Neuronal stem cell (in vitro differentiated cells): Measurements from ENCODE around the gene CCDC3.
"Not testable (repeated sequence)": the region's sequence is repeated elsewhere in the genome, so short reads cannot be mapped to it uniquely, and the experiment has no call there.

Source experiments
- DNase-seq: peaks from one replicate; pipeline ENCODE4 v3.0.0-alpha.2; 2013; ENCODE audit warnings: low spot score
- H2AFZ ChIP-seq: one replicate; pipeline ENCODE4 v1.6.1; 2013; ENCODE audit warnings: mild to moderate bottlenecking, low read length, inconsistent platforms
- H2AK5ac ChIP-seq: 2 replicates; pipeline ENCODE4 v1.6.1; 2013; ENCODE audit warnings: low read depth, mild to moderate bottlenecking, inconsistent platforms, low read length, moderate library complexity, mixed read lengths
- H2BK120ac ChIP-seq: 2 replicates; pipeline ENCODE4 v1.6.1; 2013; ENCODE audit warnings: low read depth, mild to moderate bottlenecking, inconsistent platforms, low read length, moderate library complexity, mixed read lengths
- H2BK12ac ChIP-seq: one replicate; pipeline ENCODE4 v1.6.1; 2013; ENCODE audit warnings: low read length, inconsistent platforms
- H2BK15ac ChIP-seq: 2 replicates; pipeline ENCODE4 v1.6.1; 2013; ENCODE audit warnings: mild to moderate bottlenecking, low read length, inconsistent platforms, mixed read lengths
- H2BK5ac ChIP-seq: one replicate; pipeline ENCODE4 v1.6.1; 2013; ENCODE audit warnings: inconsistent platforms, mild to moderate bottlenecking, low read length, moderate library complexity
- H3K14ac ChIP-seq: one replicate; pipeline ENCODE4 v1.6.1; 2013; ENCODE audit warnings: low read length, inconsistent platforms
- H3K18ac ChIP-seq: 2 replicates; pipeline ENCODE4 v1.6.1; 2013; ENCODE audit warnings: low read length, inconsistent platforms
- H3K23ac ChIP-seq: 2 replicates; pipeline ENCODE4 v1.6.1; 2013; ENCODE audit warnings: low read depth, mild to moderate bottlenecking, mixed read lengths, low read length, inconsistent platforms; ENCODE audit not compliant: poor library complexity
- H3K27ac ChIP-seq: replicated peaks from 3 replicates; pipeline ENCODE4 v1.5.1; 2013; ENCODE audit warnings: low read length, inconsistent platforms
- H3K27me3 ChIP-seq, 3 experiments: 2 replicates each; pipeline ENCODE4 v1.6.1; 2013; ENCODE audit warnings: low read length in 3 of 3, mild to moderate bottlenecking in 2 of 3, inconsistent platforms in 1 of 3, low read depth in 1 of 3, mixed read lengths in 1 of 3, moderate library complexity in 1 of 3; ENCODE audit not compliant: control insufficient read depth in 3 of 3, insufficient read depth in 3 of 3
- H3K36me3 ChIP-seq, 2 donors: replicated peaks in 1 of 2; 2 replicates each; pipeline ENCODE4 v1.6.1; 2013; ENCODE audit warnings: low read length in 2 of 2; ENCODE audit not compliant: control insufficient read depth in 2 of 2, insufficient read depth in 2 of 2
- H3K4ac ChIP-seq: 2 replicates; pipeline ENCODE4 v1.6.1; 2013; ENCODE audit warnings: inconsistent platforms, mild to moderate bottlenecking, low read length, moderate library complexity
- H3K4me1 ChIP-seq, 2 donors: 1 replicate in 1 of 2; 2 replicates in 1 of 2; pipeline ENCODE4 v1.6.1; 2013; ENCODE audit warnings: low read length in 2 of 2, low read depth in 1 of 2; ENCODE audit not compliant: control insufficient read depth in 2 of 2, insufficient read depth in 1 of 2
- H3K4me2 ChIP-seq: one replicate; pipeline ENCODE4 v1.6.1; 2013; ENCODE audit warnings: mild to moderate bottlenecking, low read length, inconsistent platforms; ENCODE audit not compliant: insufficient read depth, poor library complexity, severe bottlenecking
- H3K4me3 ChIP-seq, 2 donors: 2 replicates each; pipeline ENCODE4 v1.5.1; 2013; ENCODE audit warnings: low read length in 2 of 2, mild to moderate bottlenecking in 2 of 2, inconsistent platforms in 1 of 2, moderate library complexity in 1 of 2
- H3K79me1 ChIP-seq: one replicate; pipeline ENCODE4 v1.6.1; 2013; ENCODE audit warnings: low read depth, mild to moderate bottlenecking, inconsistent platforms, low read length, moderate library complexity
- H3K9ac ChIP-seq: one replicate; pipeline ENCODE4 v1.6.1; 2013; ENCODE audit warnings: mild to moderate bottlenecking, low read depth, low read length, inconsistent platforms; ENCODE audit not compliant: poor library complexity
- H3K9me3 ChIP-seq, 2 donors: replicated peaks in 1 of 2; 2 replicates each; pipeline versions ENCODE3 to v1.6.1; 2013; ENCODE audit warnings: low read length in 2 of 2, mild to moderate bottlenecking in 2 of 2, inconsistent platforms in 1 of 2, low read depth in 1 of 2, mixed read lengths in 1 of 2, moderate library complexity in 1 of 2; ENCODE audit not compliant: control insufficient read depth in 2 of 2, insufficient read depth in 1 of 2
- H4K8ac ChIP-seq: one replicate; pipeline ENCODE4 v1.6.1; 2013; ENCODE audit warnings: low read depth, mild to moderate bottlenecking, inconsistent platforms, low read length, moderate library complexity
- H4K91ac ChIP-seq: one replicate; pipeline ENCODE4 v1.6.1; 2013; ENCODE audit warnings: low read length, low read depth, mild to moderate bottlenecking, inconsistent platforms; ENCODE audit not compliant: poor library complexity
- whole genome bisulfite sequencing, 2 donors: extraction: QIAGEN DNeasy Blood & Tissue Kit; methylation state at CpG; one replicate each; pipeline ENCODE4 v1.1.7; 2013; ENCODE audit warnings: missing lambda C conversion rate in 2 of 2, mixed read lengths in 1 of 2; ENCODE audit not compliant: insufficient read length in 2 of 2, insufficient replicate concordance in 1 of 2; ENCODE audit errors: extremely low coverage in 2 of 2; 5-methylcytosine and 5-hydroxymethylcytosine counted together

The CCDC3 gene

GRCh38 chr10:12983568-12983967 lies 17.9 kb downstream of the CCDC3 start:
- H2BK15ac ChIP-seq, H3K27ac ChIP-seq, H3K4ac ChIP-seq, H3K4me2 ChIP-seq, H3K4me3 ChIP-seq, H2BK120ac ChIP-seq, H4K8ac ChIP-seq, H2AFZ ChIP-seq, H2AK5ac ChIP-seq, H3K79me1 ChIP-seq, H2BK5ac ChIP-seq, H3K23ac ChIP-seq, H3K27me3 ChIP-seq, H3K36me3 ChIP-seq, H4K91ac ChIP-seq, H3K4me1 ChIP-seq, H3K14ac ChIP-seq, H3K9ac ChIP-seq, H2BK12ac ChIP-seq, H3K9me3 ChIP-seq, H3K18ac ChIP-seq, DNase-seq: not testable (repeated sequence)
- WGBS, 2 donors: no CpG with 5 or more reads among the region's 3 CpGs

GRCh38 chr10:12981570-12981969 lies 19.9 kb downstream of the CCDC3 start:
- H3K9ac ChIP-seq: no peak overlapping the region
- H2BK5ac ChIP-seq: no peak overlapping the region
- H2AFZ ChIP-seq: no peak overlapping the region
- no peaks in the 10 kb centered on the region for H3K36me3 ChIP-seq
- peaks cover 0 to 3% of the 10 kb centered on the region in 2 donors for H3K9me3 ChIP-seq
- H3K4me3 ChIP-seq: no peak overlapping the region
- H2BK120ac ChIP-seq: no peak overlapping the region
- no peak overlapping the region for H3K4ac ChIP-seq
- no peak overlapping the region for H3K4me2 ChIP-seq
- H3K18ac ChIP-seq: no peak overlapping the region
- H3K27ac ChIP-seq: no peak overlapping the region
- no peak overlapping the region for H2AK5ac ChIP-seq
- H3K14ac ChIP-seq: no peak overlapping the region
- no CpG with 5 or more reads among the region's 4 CpGs for WGBS, 2 donors
- H2BK12ac ChIP-seq: no peak overlapping the region
- peaks cover 0 to 1% of the 10 kb centered on the region in 2 donors for H3K4me1 ChIP-seq
- no peaks in the 10 kb centered on the region for H3K79me1 ChIP-seq
- H2BK15ac ChIP-seq: no peak overlapping the region
- H4K8ac ChIP-seq: no peak overlapping the region
- peaks cover 0 to 6% (median 0%) of the 10 kb centered on the region in 3 experiments for H3K27me3 ChIP-seq
- H3K23ac ChIP-seq: no peak overlapping the region
- DNase-seq: no peak
- H4K91ac ChIP-seq: no peak overlapping the region

GRCh38 chr10:12980713-12981306 lies 20.7 kb downstream of the CCDC3 start:
- no peaks in the 10 kb centered on the region for H3K79me1 ChIP-seq
- H2BK12ac ChIP-seq: no peak overlapping the region
- H2BK5ac ChIP-seq: no peak overlapping the region
- H3K9me3 ChIP-seq: peaks cover 0 to 3% of the 10 kb centered on the region in 2 donors
- no peak overlapping the region for H3K14ac ChIP-seq
- no peak overlapping the region for H4K91ac ChIP-seq
- H2BK15ac ChIP-seq: no peak overlapping the region
- H2AFZ ChIP-seq: peak overlapping the region; percentile 36
- H2BK120ac ChIP-seq: no peak overlapping the region
- peaks cover 0 to 1% of the 10 kb centered on the region in 2 donors for H3K4me1 ChIP-seq
- H3K36me3 ChIP-seq: no peaks in the 10 kb centered on the region
- no peak overlapping the region for H3K4ac ChIP-seq
- no peak overlapping the region for H3K9ac ChIP-seq
- H4K8ac ChIP-seq: no peak overlapping the region
- DNase-seq: no peak
- no peak overlapping the region for H3K18ac ChIP-seq
- no peak overlapping the region for H3K23ac ChIP-seq
- no peak overlapping the region for H2AK5ac ChIP-seq
- WGBS, 2 donors: no CpG with 5 or more reads among the region's 6 CpGs
- peaks cover 0 to 6% (median 0%) of the 10 kb centered on the region in 3 experiments for H3K27me3 ChIP-seq
- H3K4me2 ChIP-seq: no peak overlapping the region
- H3K27ac ChIP-seq: no peak overlapping the region
- no peak overlapping the region for H3K4me3 ChIP-seq

- Histone ChIP-seq H3K23ac (no peak overlapping the region), H3K27me3 (peaks cover 0 to 6% (median 0%) of the 10 kb centered on the region in 3 experiments), H3K14ac (no peak overlapping the region), H3K27ac (no peak overlapping the region), H3K4me1 (peaks cover 0 to 1% of the 10 kb centered on the region in 2 donors), H2BK5ac (no peak overlapping the region), H2AK5ac (no peak overlapping the region), H3K18ac (no peak overlapping the region), H3K9me3 (peaks cover 0 to 3% of the 10 kb centered on the region in 2 donors), H3K79me1 (no peaks in the 10 kb centered on the region), H2BK12ac (no peak overlapping the region), H2AFZ (peak overlapping the region; percentile 36), H4K8ac (no peak overlapping the region), H3K9ac (no peak overlapping the region), H3K4ac (no peak overlapping the region), H3K4me3 (no peak overlapping the region), H2BK15ac (no peak overlapping the region), H3K36me3 (no peaks in the 10 kb centered on the region), H3K4me2 (no peak overlapping the region), H4K91ac (no peak overlapping the region), H2BK120ac (no peak overlapping the region)
- WGBS, 2 donors: no CpG with 5 or more reads among the region's 7 CpGs
- no peak for DNase-seq
These were observed 21.3 kb downstream of the CCDC3 start for GRCh38 chr10:12980102-12980661.
